Measurements from ENCODE around the gene SND1.

The SND1 gene

GRCh38 chr7:127731431-127732080 is 79.6 kb downstream of the SND1 start:
- no peak overlapping the region for H3K4me3 ChIP-seq (ENCODE audit: severe bottlenecking)
- H3K27me3 ChIP-seq (ENCODE audit: insufficient read depth, poor library complexity, severe bottlenecking), result no peaks in the 10 kb centered on the region
- no peak overlapping the region for H3K27ac ChIP-seq (ENCODE audit: poor library complexity, severe bottlenecking)
- peaks cover 80% of the 10 kb centered on the region for H3K36me3 ChIP-seq (ENCODE audit: low read depth)
- no peak for TF ChIP-seq CTCF (IDR thresholded peaks at IDR 0.05; ENCODE audit: poor library complexity, severe bottlenecking)
- no peaks in the 10 kb centered on the region for H3K4me1 ChIP-seq (ENCODE audit: insufficient read depth, poor library complexity, severe bottlenecking)
- no peak for ATAC-seq (ENCODE audit: low read depth)
- no peak for DNase-seq (ENCODE audit: low spot score)
- H3K9me3 ChIP-seq (ENCODE audit: severe bottlenecking), result no peaks in the 10 kb centered on the region

GRCh38 chr7:127732306-127732705 is 80.3 kb downstream of the SND1 start:
- Histone ChIP-seq H3K4me3 (ENCODE audit: severe bottlenecking) (no peak overlapping the region), H3K4me1 (ENCODE audit: insufficient read depth, poor library complexity, severe bottlenecking) (no peaks in the 10 kb centered on the region), H3K9me3 (ENCODE audit: severe bottlenecking) (no peaks in the 10 kb centered on the region), H3K27me3 (ENCODE audit: insufficient read depth, poor library complexity, severe bottlenecking) (no peaks in the 10 kb centered on the region), H3K27ac (ENCODE audit: poor library complexity, severe bottlenecking) (no peak overlapping the region), H3K36me3 (ENCODE audit: low read depth) (peaks cover 80% of the 10 kb centered on the region)
- ATAC-seq (ENCODE audit: low read depth) (no peak), DNase-seq (ENCODE audit: low spot score) (no peak)
- no peak for TF ChIP-seq CTCF (IDR thresholded peaks at IDR 0.05; ENCODE audit: poor library complexity, severe bottlenecking)

- H3K36me3 ChIP-seq (ENCODE audit: low read depth), result peaks cover 65% of the 10 kb centered on the region
- ATAC-seq (ENCODE audit: low read depth) (no peak), DNase-seq (ENCODE audit: low spot score) (no peak)
- H3K9me3 ChIP-seq (ENCODE audit: severe bottlenecking), result no peaks in the 10 kb centered on the region
- TF ChIP-seq CTCF (IDR thresholded peaks at IDR 0.05; ENCODE audit: poor library complexity, severe bottlenecking), result no peak
- H3K27me3 ChIP-seq (ENCODE audit: insufficient read depth, poor library complexity, severe bottlenecking), result no peaks in the 10 kb centered on the region
- no peaks in the 10 kb centered on the region for H3K4me1 ChIP-seq (ENCODE audit: insufficient read depth, poor library complexity, severe bottlenecking)
- no peak overlapping the region for H3K4me3 ChIP-seq (ENCODE audit: severe bottlenecking)
- no peak overlapping the region for H3K27ac ChIP-seq (ENCODE audit: poor library complexity, severe bottlenecking)
These were observed 82.0 kb downstream of the SND1 start for GRCh38 chr7:127733986-127734385.

GRCh38 chr7:127736511-127736910 is 84.5 kb downstream of the SND1 start:
- no peak for TF ChIP-seq CTCF (IDR thresholded peaks at IDR 0.05; ENCODE audit: poor library complexity, severe bottlenecking)
- Histone ChIP-seq H3K4me1 (ENCODE audit: insufficient read depth, poor library complexity, severe bottlenecking) (no peaks in the 10 kb centered on the region), H3K9me3 (ENCODE audit: severe bottlenecking) (no peaks in the 10 kb centered on the region), H3K36me3 (ENCODE audit: low read depth) (peaks cover 61% of the 10 kb centered on the region), H3K27ac (ENCODE audit: poor library complexity, severe bottlenecking) (no peak overlapping the region), H3K27me3 (ENCODE audit: insufficient read depth, poor library complexity, severe bottlenecking) (no peaks in the 10 kb centered on the region), H3K4me3 (ENCODE audit: severe bottlenecking) (no peak overlapping the region)
- ATAC-seq (ENCODE audit: low read depth) (no peak), DNase-seq (ENCODE audit: low spot score) (no peak)

- Histone ChIP-seq H3K4me1 (ENCODE audit: insufficient read depth, poor library complexity, severe bottlenecking) (no peaks in the 10 kb centered on the region), H3K27ac (ENCODE audit: poor library complexity, severe bottlenecking) (no peak overlapping the region), H3K9me3 (ENCODE audit: severe bottlenecking) (no peaks in the 10 kb centered on the region), H3K36me3 (ENCODE audit: low read depth) (peaks cover 43% of the 10 kb centered on the region), H3K27me3 (ENCODE audit: insufficient read depth, poor library complexity, severe bottlenecking) (no peaks in the 10 kb centered on the region), H3K4me3 (ENCODE audit: severe bottlenecking) (no peak overlapping the region)
- DNase-seq (ENCODE audit: low spot score), result no peak
- no peak for TF ChIP-seq CTCF (IDR thresholded peaks at IDR 0.05; ENCODE audit: poor library complexity, severe bottlenecking)
- ATAC-seq (ENCODE audit: low read depth), result no peak
These were observed 86.9 kb downstream of the SND1 start for GRCh38 chr7:127738859-127739258.
